Activated CD4-positive, alpha-beta T cell treated with anti-CD3 and anti-CD28 coated beads, Interleukin-2, Interleukin-6, amounts not matched to agents 100 ng/mL and 50 ng/mL, durations not matched to agents 16 hours and 8 hours (primary cell): ENCODE data around the gene C1QTNF8.

Source experiments
- DNase-seq: peaks from one replicate; pipeline ENCODE4 v3.0.0-alpha.2; 2020

The C1QTNF8 gene

GRCh38 chr16:1073566-1074378 lies 22.3 kb downstream of the C1QTNF8 start:
- DNase-seq, result no peak

- DNase-seq, result no peak
Measured at GRCh38 chr16:1073262-1073558, 22.8 kb downstream of the C1QTNF8 start.

GRCh38 chr16:1072526-1073261 lies 23.4 kb downstream of the C1QTNF8 start, which contains the start of gene SSTR5:
TSS of gene SSTR5 (plus strand) at chr16:1072747. CDS start at chr16:1078869, 6,122 bp downstream.
- DNase-seq, result no peak

- no peak for DNase-seq
Measured at GRCh38 chr16:1071561-1072225, 24.4 kb downstream of the C1QTNF8 start.

- no peak for DNase-seq
Measured at GRCh38 chr16:1070864-1071408, 25.1 kb downstream of the C1QTNF8 start.

- no peak for DNase-seq
Measured at GRCh38 chr16:1070084-1070863, 25.8 kb downstream of the C1QTNF8 start.

GRCh38 chr16:1069154-1069553 lies 26.9 kb downstream of the C1QTNF8 start:
- DNase-seq, result no peak

- DNase-seq, result no peak
Measured at GRCh38 chr16:1068451-1068850, 27.6 kb downstream of the C1QTNF8 start.

- no peak for DNase-seq
Measured at GRCh38 chr16:1067629-1068028, 28.4 kb downstream of the C1QTNF8 start.

- DNase-seq, result no peak
Measured at GRCh38 chr16:1066584-1067172, 29.4 kb downstream of the C1QTNF8 start.

GRCh38 chr16:1065469-1066128 lies 30.4 kb downstream of the C1QTNF8 start:
- no peak for DNase-seq

GRCh38 chr16:1063728-1064127 lies 32.3 kb downstream of the C1QTNF8 start:
- no peak for DNase-seq

GRCh38 chr16:1062895-1063294 lies 33.1 kb downstream of the C1QTNF8 start:
- no peak for DNase-seq

GRCh38 chr16:1061769-1062505 lies 34.1 kb downstream of the C1QTNF8 start:
- no peak for DNase-seq

GRCh38 chr16:1060416-1061340 lies 35.4 kb downstream of the C1QTNF8 start:
- no peak for DNase-seq

- DNase-seq, result no peak
Measured at GRCh38 chr16:1059310-1059709, 36.7 kb downstream of the C1QTNF8 start.

GRCh38 chr16:1058216-1058615 lies 37.8 kb downstream of the C1QTNF8 start:
- no peak for DNase-seq

- peak; percentile 66 for DNase-seq
Measured at GRCh38 chr16:1057252-1057932, 38.7 kb downstream of the C1QTNF8 start.

- no peak for DNase-seq
Measured at GRCh38 chr16:1056196-1056595, 39.8 kb downstream of the C1QTNF8 start.
